HL-60 (cell line): Measurements from ENCODE around the gene DNAH8.

Experiments
- CTCF ChIP-seq: IDR thresholded peaks from one replicate; pipeline ENCODE4 v1.5.1; 2011; ENCODE audit warnings: low read length, control low read depth, inconsistent platforms; ENCODE audit not compliant: insufficient read depth
- POLR2AphosphoS5 ChIP-seq: IDR thresholded peaks from 2 replicates; pipeline ENCODE4 v1.6.1; 2012; ENCODE audit warnings: low read depth
- REST ChIP-seq: IDR thresholded peaks from 2 replicates; pipeline ENCODE4 v1.6.1; 2012; ENCODE audit warnings: low read depth; ENCODE audit not compliant: insufficient replicate concordance

- TF ChIP-seq CTCF (no peak), POLR2AphosphoS5 (no peak), REST (no peak)
Measured at GRCh38 chr6:38716825-38717224, 1.7 kb downstream of the DNAH8 start.
